Mesendoderm (in vitro differentiated cells): Measurements from ENCODE around the gene TCN2.

ENCODE experiments used
- DNase-seq: peaks from one replicate; pipeline ENCODE4 v3.0.0; 2013
- H2AK5ac ChIP-seq: 2 replicates; pipeline ENCODE4 v1.6.1; 2013; ENCODE audit warnings: low read length, inconsistent platforms
- H2BK120ac ChIP-seq: 2 replicates; pipeline ENCODE4 v1.6.1; 2013; ENCODE audit warnings: low read depth, mild to moderate bottlenecking, low read length, moderate library complexity, mixed read lengths
- H2BK15ac ChIP-seq: replicated peaks from 2 replicates; pipeline ENCODE4 v1.6.1; 2013; ENCODE audit warnings: low read depth, mild to moderate bottlenecking, moderate library complexity
- H2BK5ac ChIP-seq: 2 replicates; pipeline ENCODE4 v1.6.1; 2013; ENCODE audit warnings: low read length, inconsistent platforms
- H3K18ac ChIP-seq: 2 replicates; pipeline ENCODE4 v1.6.1; 2013; ENCODE audit warnings: mild to moderate bottlenecking, low read length, mixed read lengths
- H3K23ac ChIP-seq: one replicate; pipeline ENCODE4 v1.6.1; 2013; ENCODE audit warnings: low read length
- H3K27ac ChIP-seq: 2 replicates; pipeline ENCODE4 v1.5.1; 2013; ENCODE audit warnings: low read depth, mild to moderate bottlenecking, inconsistent platforms, low read length, moderate library complexity
- H3K27me3 ChIP-seq: 2 replicates; pipeline ENCODE4 v1.6.1; 2013; ENCODE audit warnings: low read length, control low read depth, mild to moderate bottlenecking, inconsistent platforms; ENCODE audit not compliant: insufficient read depth, poor library complexity
- H3K36me3 ChIP-seq: 2 replicates; pipeline ENCODE4 v1.6.1; 2013; ENCODE audit warnings: low read length, inconsistent platforms; ENCODE audit not compliant: control insufficient read depth, insufficient read depth
- H3K4ac ChIP-seq: one replicate; pipeline ENCODE4 v1.6.1; 2013; ENCODE audit warnings: low read depth, mild to moderate bottlenecking, low read length, moderate library complexity
- H3K4me1 ChIP-seq: 2 replicates; pipeline ENCODE4 v1.6.1; 2013; ENCODE audit warnings: low read depth, low read length, inconsistent platforms; ENCODE audit not compliant: control insufficient read depth
- H3K4me2 ChIP-seq: 2 replicates; pipeline ENCODE4 v1.6.1; 2013; ENCODE audit warnings: low read length
- H3K4me3 ChIP-seq: 2 replicates; pipeline ENCODE4 v1.5.1; 2013; ENCODE audit warnings: mild to moderate bottlenecking, low read length
- H3K56ac ChIP-seq: one replicate; pipeline ENCODE4 v1.6.1; 2013; ENCODE audit warnings: low read length
- H3K79me1 ChIP-seq: 2 replicates; pipeline ENCODE4 v1.6.1; 2013; ENCODE audit warnings: low read length, inconsistent platforms
- H3K79me2 ChIP-seq: 2 replicates; pipeline ENCODE4 v1.6.1; 2013; ENCODE audit warnings: mild to moderate bottlenecking, low read length; ENCODE audit not compliant: control insufficient read depth, insufficient read depth
- H3K9ac ChIP-seq: 2 replicates; pipeline ENCODE4 v1.6.1; 2013; ENCODE audit warnings: low read length, inconsistent platforms
- H4K5ac ChIP-seq: one replicate; pipeline ENCODE4 v1.6.1; 2013; ENCODE audit warnings: low read length
- H4K8ac ChIP-seq: one replicate; pipeline ENCODE4 v1.6.1; 2013; ENCODE audit warnings: low read depth, mild to moderate bottlenecking, control low read depth, low read length, moderate library complexity
- WGBS: extraction: QIAGEN DNeasy Blood & Tissue Kit; methylation state at CpG from one replicate; pipeline ENCODE4 v1.1.7; 2013; ENCODE audit warnings: low lambda C conversion rate, missing lambda C conversion rate; ENCODE audit not compliant: insufficient coverage; ENCODE audit errors: extremely low coverage; 5-methylcytosine and 5-hydroxymethylcytosine counted together

TCN2 gene

DNA sequence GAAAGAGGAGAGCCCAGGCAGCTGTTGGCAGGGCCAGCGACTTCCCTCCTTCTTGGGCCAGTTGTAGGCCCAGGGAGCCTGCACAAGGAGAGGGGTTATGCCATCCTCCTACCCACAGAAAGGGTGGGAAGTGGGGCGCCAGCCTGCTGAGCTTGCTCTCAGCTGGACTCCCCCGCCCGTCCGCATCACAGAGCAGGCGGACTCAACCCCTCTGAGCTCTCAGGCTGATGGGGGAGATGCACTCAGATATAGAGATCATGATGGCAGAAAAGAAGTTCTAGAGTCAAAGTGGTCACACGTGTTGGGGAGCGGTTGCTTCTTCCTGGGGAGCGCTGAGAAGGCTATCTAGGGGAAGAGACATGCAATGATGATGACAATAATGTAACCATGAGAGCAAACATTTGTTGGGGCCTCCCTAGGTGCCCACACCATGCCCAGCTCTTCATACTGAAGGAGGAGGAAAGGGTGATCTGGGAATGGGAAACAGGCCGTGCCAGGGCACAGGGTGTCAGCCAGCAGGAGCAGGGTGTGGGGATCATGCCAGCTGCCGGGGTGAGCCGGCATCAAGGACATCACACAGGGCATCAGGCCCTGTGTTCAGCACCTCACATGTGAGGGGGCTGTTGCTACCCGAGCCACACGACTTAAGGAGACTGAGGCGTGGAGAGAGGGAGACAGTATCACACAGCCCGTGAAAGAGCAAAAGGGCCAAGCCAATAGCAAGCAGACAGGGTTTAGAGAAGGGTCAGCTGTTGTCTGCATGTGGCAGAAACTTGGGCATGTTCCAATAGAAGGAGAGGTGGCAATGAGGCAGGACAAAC lies 36.3 kb downstream of the TCN2 start:
- no peak overlapping the region for H2BK15ac ChIP-seq
- H3K23ac ChIP-seq, result no peak overlapping the region
- no peak overlapping the region for H2BK5ac ChIP-seq
- no peaks in the 10 kb centered on the region for H3K27me3 ChIP-seq
- H2AK5ac ChIP-seq, result no peak overlapping the region
- no peak overlapping the region for H4K8ac ChIP-seq
- H4K5ac ChIP-seq, result no peak overlapping the region
- H3K18ac ChIP-seq, result no peak overlapping the region
- no CpG with 5 or more reads among the region's 16 CpGs for WGBS
- no peak overlapping the region for H2BK120ac ChIP-seq
- no peaks in the 10 kb centered on the region for H3K79me1 ChIP-seq
- no peak overlapping the region for H3K4me2 ChIP-seq
- H3K36me3 ChIP-seq, result no peaks in the 10 kb centered on the region
- no peak overlapping the region for H3K9ac ChIP-seq
- DNase-seq, result no peak
- no peak overlapping the region for H3K56ac ChIP-seq
- H3K4me3 ChIP-seq, result no peak overlapping the region
- H3K4ac ChIP-seq, result no peak overlapping the region
- H3K79me2 ChIP-seq, result no peaks in the 10 kb centered on the region
- H3K27ac ChIP-seq, result no peak overlapping the region
- H3K4me1 ChIP-seq, result no peaks in the 10 kb centered on the region

DNA sequence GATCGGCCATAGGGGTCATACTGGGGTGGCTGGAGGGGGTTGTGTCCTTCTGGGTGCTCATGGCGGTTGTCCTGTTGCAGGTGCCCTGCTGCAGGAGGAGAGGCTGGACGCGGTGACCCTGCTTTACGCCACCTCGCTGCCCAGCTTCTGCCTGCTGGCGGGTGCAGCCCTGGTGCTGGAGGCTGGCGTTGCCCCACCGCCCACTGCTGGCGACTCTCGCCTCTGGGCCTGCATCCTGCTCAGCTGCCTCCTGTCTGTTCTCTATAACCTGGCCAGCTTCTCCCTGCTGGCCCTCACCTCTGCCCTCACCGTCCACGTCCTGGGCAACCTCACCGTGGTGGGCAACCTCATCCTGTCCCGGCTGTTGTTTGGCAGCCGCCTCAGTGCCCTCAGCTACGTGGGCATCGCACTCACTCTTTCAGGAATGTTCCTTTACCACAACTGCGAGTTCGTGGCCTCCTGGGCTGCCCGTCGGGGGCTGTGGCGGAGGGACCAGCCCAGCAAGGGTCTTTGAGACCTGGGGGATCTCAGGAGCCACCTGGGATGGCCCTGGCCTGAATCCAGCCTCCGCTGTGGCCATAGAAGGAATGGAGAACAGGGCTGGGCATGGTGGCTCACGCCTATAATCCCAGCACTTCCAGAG lies 39.7 kb downstream of the TCN2 start:
- Histone ChIP-seq H3K4ac (no peak overlapping the region), H3K18ac (no peak overlapping the region), H3K4me3 (no peak overlapping the region), H3K9ac (no peak overlapping the region), H2BK15ac (no peak overlapping the region), H3K23ac (no peak overlapping the region), H3K4me1 (no peaks in the 10 kb centered on the region), H2BK120ac (no peak overlapping the region), H4K5ac (no peak overlapping the region), H3K79me1 (no peaks in the 10 kb centered on the region), H3K36me3 (no peaks in the 10 kb centered on the region), H2BK5ac (no peak overlapping the region), H3K79me2 (no peaks in the 10 kb centered on the region), H3K4me2 (no peak overlapping the region), H4K8ac (no peak overlapping the region), H2AK5ac (no peak overlapping the region), H3K27me3 (no peaks in the 10 kb centered on the region), H3K27ac (no peak overlapping the region), H3K56ac (no peak overlapping the region)
- no peak for DNase-seq
- no CpG with 5 or more reads among the region's 25 CpGs for WGBS

DNA sequence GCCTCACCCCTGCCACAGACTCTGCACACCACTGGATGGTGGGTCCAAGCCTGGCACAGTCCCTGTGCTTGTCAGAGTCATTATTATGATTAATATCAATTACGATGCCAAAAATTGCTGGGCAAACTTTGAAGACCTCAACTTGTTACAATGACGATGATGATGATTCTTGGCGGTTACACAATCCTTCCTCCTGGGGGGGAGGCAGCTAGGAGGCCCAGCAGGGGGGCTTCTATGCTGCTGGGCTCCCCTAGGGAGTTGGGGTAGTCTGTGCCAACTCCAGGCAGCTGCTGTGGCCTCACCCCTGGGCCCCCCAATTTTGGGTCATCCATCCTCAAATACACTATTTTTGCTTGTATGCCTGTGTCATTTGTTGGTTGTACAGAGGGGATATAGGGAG lies 40.6 kb downstream of the TCN2 start:
- Histone ChIP-seq H2AK5ac (no peak overlapping the region), H4K8ac (no peak overlapping the region), H3K4ac (no peak overlapping the region), H4K5ac (no peak overlapping the region), H3K27ac (no peak overlapping the region), H3K79me2 (no peaks in the 10 kb centered on the region), H3K36me3 (no peaks in the 10 kb centered on the region), H2BK5ac (no peak overlapping the region), H3K4me1 (no peaks in the 10 kb centered on the region), H2BK120ac (no peak overlapping the region), H3K27me3 (no peaks in the 10 kb centered on the region), H3K79me1 (no peaks in the 10 kb centered on the region), H3K4me2 (no peak overlapping the region), H3K56ac (no peak overlapping the region), H2BK15ac (no peak overlapping the region), H3K9ac (no peak overlapping the region), H3K18ac (no peak overlapping the region), H3K23ac (no peak overlapping the region), H3K4me3 (no peak overlapping the region)
- WGBS, result no CpG with 5 or more reads among the region's 3 CpGs
- DNase-seq, result no peak

DNA sequence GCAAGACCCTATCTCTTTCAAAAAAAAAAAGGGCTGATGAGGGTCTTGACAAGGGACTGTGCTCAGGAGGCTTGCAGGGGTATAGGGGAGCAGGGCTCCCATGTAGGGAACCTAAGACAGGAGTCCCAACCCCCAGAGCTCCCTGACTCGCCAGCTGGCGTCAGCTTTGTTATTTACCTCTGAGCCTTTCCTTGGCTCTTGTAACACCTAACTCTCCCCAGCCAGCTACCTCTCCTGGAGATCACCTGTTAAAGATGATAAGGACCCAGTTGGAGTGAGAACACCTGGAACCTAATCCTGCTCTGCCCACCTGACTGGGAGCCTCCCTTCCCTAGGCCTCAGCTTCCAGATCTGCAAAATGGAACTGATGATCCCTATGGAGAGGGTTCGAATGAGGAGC lies 41.9 kb downstream of the TCN2 start:
- no peak overlapping the region for H3K9ac ChIP-seq
- DNase-seq, result no peak
- H3K79me2 ChIP-seq, result no peaks in the 10 kb centered on the region
- no peak overlapping the region for H2BK5ac ChIP-seq
- H3K4ac ChIP-seq, result no peak overlapping the region
- no peak overlapping the region for H3K4me3 ChIP-seq
- H3K4me1 ChIP-seq, result no peaks in the 10 kb centered on the region
- no peak overlapping the region for H3K56ac ChIP-seq
- no peak overlapping the region for H2BK120ac ChIP-seq
- no peak overlapping the region for H3K27ac ChIP-seq
- no peaks in the 10 kb centered on the region for H3K27me3 ChIP-seq
- H2AK5ac ChIP-seq, result no peak overlapping the region
- no peaks in the 10 kb centered on the region for H3K79me1 ChIP-seq
- no peak overlapping the region for H3K23ac ChIP-seq
- H3K36me3 ChIP-seq, result no peaks in the 10 kb centered on the region
- H2BK15ac ChIP-seq, result no peak overlapping the region
- H3K4me2 ChIP-seq, result no peak overlapping the region
- H4K5ac ChIP-seq, result no peak overlapping the region
- no peak overlapping the region for H3K18ac ChIP-seq
- WGBS, result no CpG with 5 or more reads among the region's 3 CpGs
- H4K8ac ChIP-seq, result no peak overlapping the region

DNA sequence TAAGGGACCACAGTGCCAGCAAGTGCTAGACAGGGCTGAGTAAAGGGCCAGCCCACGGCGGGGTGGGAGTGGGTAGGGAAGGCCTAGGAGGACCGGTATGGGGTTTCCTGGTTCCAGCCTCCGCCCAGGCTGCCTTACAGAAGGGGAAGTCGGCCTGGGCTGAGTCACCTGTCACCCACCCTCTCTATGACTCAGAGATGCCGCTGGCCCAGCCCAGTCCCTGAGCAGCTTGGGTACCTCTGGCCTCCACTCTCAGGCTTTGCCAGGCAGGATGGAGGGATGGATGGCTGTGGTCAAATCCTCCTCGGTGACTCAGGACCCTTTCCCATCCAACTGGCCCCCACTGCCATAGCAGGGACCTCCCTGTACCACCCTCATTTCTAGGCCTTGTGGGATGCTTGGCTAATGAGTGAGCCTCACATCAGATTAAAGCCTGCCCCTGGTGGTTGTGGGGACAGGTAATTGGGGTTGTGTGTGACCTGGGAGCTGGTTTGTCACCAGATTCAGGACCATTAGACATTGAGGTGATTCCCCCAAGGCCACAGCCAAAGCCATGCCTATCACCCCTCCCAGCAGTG lies 42.5 kb downstream of the TCN2 start:
- no peak overlapping the region for H2BK5ac ChIP-seq
- H3K4me1 ChIP-seq, result no peaks in the 10 kb centered on the region
- no peaks in the 10 kb centered on the region for H3K79me1 ChIP-seq
- H3K9ac ChIP-seq, result no peak overlapping the region
- H3K18ac ChIP-seq, result no peak overlapping the region
- H3K4me3 ChIP-seq, result no peak overlapping the region
- no peak overlapping the region for H3K56ac ChIP-seq
- no peak overlapping the region for H2BK120ac ChIP-seq
- peak; percentile 72 for DNase-seq
- no peak overlapping the region for H3K4ac ChIP-seq
- no peak overlapping the region for H2AK5ac ChIP-seq
- no peaks in the 10 kb centered on the region for H3K36me3 ChIP-seq
- no peak overlapping the region for H3K4me2 ChIP-seq
- no peaks in the 10 kb centered on the region for H3K27me3 ChIP-seq
- H2BK15ac ChIP-seq, result no peak overlapping the region
- no peak overlapping the region for H3K27ac ChIP-seq
- H3K23ac ChIP-seq, result no peak overlapping the region
- WGBS, result no CpG with 5 or more reads among the region's 7 CpGs
- no peak overlapping the region for H4K5ac ChIP-seq
- H4K8ac ChIP-seq, result no peak overlapping the region
- H3K79me2 ChIP-seq, result no peaks in the 10 kb centered on the region
